GM21825 (cell line): ENCODE results near the gene MYEOV.

Source experiments
- ATAC-seq: cut with Tn5 transposase; IDR thresholded peaks from one replicate; pipeline ENCODE4 v1.9.1; 2021; ENCODE audit warnings: mild to moderate bottlenecking, moderate library complexity; ENCODE audit not compliant: unreplicated experiment

The MYEOV gene

GRCh38 chr11:69265210-69265609 lies 28.7 kb upstream of the MYEOV start:
- no peak for ATAC-seq

DNA sequence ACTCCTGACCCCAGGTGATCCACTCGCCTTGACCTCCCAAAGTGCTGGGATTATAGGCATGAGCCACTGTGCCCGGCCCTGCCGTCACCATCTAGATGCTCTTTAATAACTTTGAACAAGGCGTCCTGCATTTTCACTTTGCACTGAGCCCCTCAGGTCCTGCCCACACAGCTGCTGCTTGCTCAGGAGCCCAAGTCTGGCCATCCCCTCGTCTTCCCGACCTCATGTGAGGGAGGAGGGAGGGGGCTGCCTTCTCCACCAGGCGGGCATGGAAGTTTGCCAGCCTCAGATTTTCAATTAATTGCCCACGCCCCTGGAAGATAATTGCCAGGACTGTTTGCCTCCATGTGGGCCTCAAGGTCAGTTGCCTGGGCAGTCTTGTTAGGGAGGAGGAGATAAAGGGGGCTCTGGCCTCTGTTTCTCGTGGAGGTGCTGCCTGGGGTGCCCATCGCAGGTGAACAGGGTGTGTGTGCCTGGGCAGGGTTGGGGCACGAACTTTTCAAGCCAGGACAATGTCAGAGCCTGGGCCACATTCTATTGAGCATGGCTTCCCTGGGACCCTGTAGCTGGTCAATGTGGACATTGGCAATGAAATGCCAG lies 27.9 kb upstream of the MYEOV start:
- no peak for ATAC-seq

- ATAC-seq, result no peak
Measured at GRCh38 chr11:69267395-69267805, 26.6 kb upstream of the MYEOV start.

- no peak for ATAC-seq
Measured at GRCh38 chr11:69268911-69269310, 25.0 kb upstream of the MYEOV start.

DNA sequence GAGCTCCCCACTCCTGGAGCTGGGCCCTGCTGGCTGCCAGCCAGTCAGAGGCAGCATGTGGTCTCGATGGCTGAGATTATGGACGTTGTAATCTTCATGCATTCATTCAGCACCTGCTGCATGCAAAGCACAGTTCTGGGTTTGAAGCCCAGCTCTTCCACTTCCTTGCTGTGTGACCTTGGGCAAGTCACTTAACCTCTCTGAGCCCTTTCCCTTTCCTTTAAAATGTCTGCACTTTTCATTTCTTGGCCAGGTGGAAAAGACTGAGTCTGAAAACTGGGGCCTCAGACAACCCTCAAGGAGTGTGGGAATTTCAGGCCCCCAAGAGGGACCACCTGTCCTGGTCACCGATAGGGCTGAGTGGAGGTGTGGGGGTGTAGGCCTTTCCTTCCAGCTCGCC lies 24.6 kb upstream of the MYEOV start:
- no peak for ATAC-seq

DNA sequence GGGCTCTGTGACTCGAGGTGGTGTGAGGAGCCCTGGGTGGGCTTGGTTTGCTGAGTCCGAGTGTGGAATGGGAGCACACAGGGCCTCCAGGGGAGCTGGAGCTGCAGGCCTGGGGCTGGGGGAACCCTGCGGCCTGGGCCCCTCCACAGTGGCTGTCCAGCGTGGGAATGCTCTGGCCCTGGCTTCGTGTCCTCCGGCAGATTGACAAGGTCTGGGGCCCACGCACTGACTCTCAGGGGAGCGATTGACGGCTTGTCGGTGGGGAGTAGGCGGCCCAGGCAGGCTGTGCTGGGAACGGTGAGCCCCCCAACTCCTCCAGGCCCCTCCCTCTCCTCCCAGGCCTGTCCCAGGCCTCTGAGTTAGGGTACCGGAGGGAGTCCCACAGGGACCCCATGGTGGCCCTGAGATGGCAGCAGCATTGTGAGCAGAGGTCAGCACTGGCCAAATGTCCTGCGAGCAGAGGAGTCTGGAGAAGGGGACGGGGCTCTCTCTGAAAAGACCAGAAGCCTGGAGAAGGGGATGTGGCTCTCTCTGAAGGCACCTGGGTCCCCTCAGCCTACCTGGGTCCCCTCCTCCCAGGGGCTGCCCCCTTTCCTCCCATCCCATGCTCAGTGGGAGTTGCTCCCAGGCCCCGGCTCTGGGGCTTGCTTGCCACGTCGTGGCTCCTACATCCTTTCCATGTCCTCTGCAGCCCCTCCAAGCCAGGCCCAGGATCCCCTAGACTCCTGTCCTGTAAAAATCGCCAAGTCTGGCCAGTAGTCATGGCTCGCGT lies 23.8 kb upstream of the MYEOV start:
- ATAC-seq, result no peak

DNA sequence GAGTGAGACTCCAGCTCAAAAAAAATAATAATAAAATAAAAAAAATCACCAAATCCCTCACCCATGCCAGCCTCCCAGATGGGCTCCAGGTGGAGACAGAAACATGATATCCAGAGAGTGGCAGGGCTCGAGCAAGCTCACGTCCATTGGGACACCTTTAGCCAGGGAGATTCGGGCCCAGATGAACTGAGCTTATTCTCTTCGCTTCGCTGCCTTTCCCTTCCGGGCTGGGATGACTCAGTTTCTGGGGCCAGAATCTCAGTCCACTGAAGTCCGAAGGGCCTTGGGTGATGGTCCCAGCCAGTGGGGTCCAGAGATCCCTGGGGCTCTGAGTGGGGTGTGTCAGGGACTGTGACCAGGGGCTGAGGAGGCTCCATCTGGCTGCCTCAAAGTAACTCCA lies 23.0 kb upstream of the MYEOV start:
- ATAC-seq, result no peak

DNA sequence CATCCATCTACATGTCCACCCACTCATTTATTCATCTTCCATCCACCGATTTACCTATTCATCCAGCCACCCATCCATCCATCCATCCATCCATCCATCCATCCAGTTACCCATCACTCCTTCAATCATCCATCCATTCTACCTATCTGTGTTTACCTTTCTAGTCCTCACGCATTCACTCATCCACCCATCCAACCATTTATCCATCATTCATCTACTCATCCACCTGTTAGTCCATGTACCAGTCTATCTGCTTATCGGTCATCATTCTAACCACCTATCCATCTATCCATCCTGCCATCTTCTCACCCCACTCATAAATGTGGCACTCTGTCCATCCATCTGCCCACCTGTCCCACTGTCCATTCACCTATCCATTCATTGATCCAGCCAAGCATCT lies 21.9 kb upstream of the MYEOV start:
- ATAC-seq, result no peak

DNA sequence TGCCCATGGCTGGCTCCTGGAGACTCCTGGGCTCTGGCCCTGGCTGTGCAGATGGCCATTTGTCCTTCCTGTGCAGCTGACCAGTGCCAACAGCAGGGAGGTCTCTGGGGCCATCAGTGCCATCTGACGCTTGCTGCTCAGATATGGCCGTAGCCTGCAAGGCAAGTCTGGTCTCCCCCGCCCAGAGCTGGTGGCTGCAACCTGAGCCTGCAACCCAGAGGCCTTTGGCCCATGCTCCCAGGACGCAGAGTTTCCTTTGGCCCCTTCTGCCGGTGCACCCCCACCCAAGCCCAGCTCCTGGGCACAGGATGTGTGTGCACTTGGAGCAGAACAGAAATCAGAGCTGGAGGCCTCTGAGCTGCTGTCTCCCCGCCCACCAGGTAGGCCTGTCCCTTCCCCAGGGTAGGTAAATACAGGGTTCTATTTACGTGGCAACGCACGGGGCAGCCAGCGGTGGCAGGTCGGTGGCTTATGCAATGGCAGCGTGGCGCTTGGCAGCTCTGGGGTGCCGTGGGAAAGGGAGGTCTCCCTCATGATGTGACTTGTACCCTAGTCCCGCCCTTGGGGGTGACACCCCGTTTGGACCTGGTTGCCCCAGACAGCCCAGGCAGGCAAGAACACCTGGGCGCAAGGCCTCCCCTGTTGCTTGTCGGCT lies 21.0 kb upstream of the MYEOV start:
- ATAC-seq, result no peak

- no peak for ATAC-seq
Measured at GRCh38 chr11:69273571-69273970, 20.4 kb upstream of the MYEOV start.

GRCh38 chr11:69274531-69275016 lies 19.4 kb upstream of the MYEOV start:
- ATAC-seq, result no peak

- no peak for ATAC-seq
Measured at GRCh38 chr11:69275178-69275577, 18.8 kb upstream of the MYEOV start.

GRCh38 chr11:69276165-69276564 lies 17.8 kb upstream of the MYEOV start:
- ATAC-seq, result no peak

DNA sequence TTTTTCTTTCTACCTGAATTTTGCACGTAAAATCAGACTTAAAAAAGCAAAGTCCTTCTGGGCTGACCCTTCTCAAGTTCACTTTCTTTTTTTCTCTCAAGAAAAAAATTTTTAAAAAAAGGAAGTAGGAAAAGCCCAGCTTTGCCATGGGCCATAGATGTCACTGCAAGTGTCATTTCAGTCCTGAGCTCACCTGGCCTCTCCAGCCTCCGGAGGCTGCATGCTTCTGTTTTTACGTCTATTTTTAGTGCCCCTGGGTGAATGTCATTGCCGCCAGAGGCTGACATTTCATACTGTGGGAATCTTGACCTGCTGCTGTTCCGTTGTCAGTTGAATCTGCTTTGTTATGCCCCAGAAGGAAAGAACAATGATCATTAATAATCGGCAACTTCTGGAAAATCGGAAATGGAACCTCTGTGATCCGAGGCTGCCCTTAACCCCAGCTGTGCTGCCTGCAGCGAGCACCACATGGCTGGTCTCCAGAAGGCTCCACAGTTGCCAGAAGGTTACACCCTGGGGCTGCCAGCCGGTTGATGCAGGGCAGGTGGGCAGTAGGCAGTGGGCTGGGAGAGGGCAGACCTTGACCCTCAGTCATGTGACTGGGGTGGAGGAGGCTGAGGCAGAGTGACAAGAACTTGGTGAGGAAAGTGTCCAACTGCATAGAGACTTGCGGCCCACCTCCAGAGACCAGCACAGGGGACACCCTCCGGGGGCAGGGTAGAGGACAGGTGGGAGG lies 16.7 kb upstream of the MYEOV start:
- ATAC-seq, result no peak

DNA sequence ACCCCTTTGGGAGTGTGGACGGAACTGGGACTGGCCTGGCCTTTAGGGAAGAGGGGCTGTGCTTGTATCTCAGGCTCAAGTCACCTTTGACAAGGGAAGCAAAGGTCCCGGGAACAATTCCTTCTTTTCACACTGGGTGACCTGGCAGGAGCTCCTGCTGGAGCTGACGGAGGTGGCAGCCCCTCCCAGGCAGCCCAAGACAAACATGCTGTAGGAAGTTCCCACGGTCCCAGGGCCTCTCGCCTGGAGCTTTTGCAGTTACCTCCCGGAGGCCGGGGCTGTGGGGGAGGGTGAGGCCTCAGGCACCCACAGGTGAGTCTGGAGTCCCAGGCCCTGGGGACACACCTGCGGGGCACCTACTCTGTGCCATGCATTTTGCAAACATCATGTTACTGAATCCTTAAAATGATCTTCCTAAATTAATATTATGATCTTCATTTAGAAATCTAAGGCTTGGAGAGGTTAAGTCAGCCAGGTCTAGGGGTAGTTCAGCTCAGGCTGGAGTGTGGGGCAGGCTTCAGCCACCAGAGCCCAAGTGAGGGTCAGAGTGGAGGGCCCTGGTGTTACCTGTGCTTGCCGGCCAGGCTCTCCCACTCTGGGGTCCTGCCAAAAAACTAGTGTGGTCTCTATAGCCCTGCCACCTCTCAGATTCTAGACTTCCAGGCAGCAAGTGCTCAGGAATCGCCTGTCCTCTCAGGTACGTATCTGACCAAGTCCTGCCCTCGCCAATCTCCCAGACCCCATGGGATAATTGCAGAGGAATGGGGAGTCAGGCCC lies 15.7 kb upstream of the MYEOV start:
- no peak for ATAC-seq

DNA sequence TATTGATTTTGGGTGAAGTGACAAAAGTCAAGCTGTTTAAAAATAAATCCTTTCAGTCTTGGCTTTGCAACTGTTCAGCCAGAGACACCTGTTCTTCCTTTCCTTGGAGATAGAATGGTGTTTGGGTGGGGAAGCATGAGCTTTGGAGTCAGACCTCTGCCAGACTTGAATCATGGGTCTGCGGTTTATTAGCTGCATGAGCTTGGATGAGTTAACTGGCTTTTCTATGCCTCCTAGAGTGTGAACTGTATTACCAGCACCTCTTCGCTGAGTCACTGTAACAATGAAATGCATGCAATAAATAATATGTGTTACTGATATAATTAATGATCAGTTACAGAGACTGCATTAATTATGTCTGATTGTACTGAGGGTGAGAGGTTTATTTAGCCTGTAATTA lies 13.5 kb upstream of the MYEOV start:
- ATAC-seq, result no peak

- no peak for ATAC-seq
Measured at GRCh38 chr11:69280994-69281393, 13.0 kb upstream of the MYEOV start.

- ATAC-seq, result no peak
Measured at GRCh38 chr11:69283446-69283845, 10.5 kb upstream of the MYEOV start.

DNA sequence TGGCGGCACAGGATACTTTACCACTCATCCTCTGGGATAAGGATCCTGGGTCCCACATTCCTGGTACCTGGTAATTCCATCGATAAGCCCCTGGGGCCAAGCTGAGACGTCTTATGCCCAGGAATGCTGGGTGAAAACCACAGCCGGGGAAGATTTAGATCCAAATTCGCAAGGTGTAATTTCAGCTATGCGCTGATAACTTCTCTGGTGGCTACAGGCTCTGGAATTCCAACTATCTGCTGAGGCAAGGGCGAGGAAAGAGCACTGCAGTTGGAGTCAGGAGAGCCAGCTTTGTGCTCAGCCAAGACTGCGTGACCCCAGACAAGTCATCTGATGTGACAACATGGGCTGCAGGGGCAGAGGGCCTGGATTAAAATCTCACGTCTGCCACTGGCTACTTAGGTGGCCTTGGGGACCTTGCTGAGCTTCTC lies 9.9 kb upstream of the MYEOV start:
- ATAC-seq, result no peak

- no peak for ATAC-seq
Measured at GRCh38 chr11:69285091-69285490, 8.9 kb upstream of the MYEOV start.

DNA sequence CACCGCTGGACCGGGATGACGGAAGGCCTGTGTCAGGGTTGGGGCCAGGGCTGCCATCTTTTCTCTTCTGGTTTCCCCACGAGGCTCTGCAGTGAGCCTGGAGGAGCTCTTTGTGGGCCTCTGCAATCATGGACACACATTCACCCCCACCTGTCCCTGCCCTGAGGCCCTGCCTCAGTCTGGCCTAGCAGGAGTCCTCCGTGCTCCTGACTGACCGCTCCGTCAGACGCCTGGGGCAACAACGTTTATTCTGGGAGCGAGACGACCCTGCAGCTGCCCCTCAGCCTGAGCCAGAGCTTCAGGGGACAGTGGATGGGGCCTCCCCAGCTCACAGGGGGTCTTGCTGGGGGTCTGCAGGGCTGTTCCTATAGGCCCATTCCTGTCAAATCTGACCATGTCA lies 8.2 kb upstream of the MYEOV start:
- ATAC-seq, result no peak
